ENCODE data around the gene ANKRD11.
"Not testable (repeated sequence)": the region's sequence is repeated elsewhere in the genome, so short reads cannot be mapped to it uniquely, and the experiment has no call there.

Gene ANKRD11

DNA sequence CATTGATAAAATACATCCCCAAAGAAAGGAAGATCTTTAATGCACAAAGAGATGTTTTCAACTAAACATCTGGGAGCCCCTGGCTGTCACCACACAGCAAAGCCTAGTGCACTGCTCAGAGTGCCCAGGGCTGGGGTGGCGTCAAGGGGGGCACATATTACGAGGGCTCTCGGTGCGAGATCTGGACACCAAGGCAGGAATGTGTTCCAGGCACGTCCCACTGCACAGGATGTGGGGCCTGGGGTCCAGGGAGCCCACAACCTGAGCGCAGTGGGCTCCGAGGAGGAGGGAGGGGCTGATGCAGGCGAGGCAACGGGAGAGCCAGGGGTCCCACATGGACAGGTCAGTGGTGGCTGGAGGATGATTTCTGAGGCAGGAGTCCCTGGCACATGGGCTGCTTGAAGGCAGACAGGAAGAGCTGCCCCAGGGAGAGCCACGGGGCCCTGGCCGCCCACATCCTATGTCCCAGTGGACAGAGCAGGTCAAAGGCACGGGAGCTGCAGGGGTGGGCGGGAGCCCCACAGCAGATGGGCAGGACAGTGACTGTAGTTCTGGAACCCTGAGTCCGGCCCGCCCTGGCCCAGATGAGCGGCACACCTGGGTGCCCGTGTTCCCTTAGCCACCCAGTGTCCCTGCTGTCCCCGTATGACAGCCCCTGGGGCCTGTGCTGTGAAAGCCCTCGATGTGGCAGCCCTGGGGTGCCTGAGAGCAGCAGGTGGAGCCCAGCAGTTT is 216.5 kb downstream of the ANKRD11 start:
- DNase-seq (ENCODE audit: low read depth), result no peak
- no peak overlapping the region for H3K4me3 ChIP-seq (ENCODE audit: low read depth, low read length)
- TF ChIP-seq, protein P1, sequence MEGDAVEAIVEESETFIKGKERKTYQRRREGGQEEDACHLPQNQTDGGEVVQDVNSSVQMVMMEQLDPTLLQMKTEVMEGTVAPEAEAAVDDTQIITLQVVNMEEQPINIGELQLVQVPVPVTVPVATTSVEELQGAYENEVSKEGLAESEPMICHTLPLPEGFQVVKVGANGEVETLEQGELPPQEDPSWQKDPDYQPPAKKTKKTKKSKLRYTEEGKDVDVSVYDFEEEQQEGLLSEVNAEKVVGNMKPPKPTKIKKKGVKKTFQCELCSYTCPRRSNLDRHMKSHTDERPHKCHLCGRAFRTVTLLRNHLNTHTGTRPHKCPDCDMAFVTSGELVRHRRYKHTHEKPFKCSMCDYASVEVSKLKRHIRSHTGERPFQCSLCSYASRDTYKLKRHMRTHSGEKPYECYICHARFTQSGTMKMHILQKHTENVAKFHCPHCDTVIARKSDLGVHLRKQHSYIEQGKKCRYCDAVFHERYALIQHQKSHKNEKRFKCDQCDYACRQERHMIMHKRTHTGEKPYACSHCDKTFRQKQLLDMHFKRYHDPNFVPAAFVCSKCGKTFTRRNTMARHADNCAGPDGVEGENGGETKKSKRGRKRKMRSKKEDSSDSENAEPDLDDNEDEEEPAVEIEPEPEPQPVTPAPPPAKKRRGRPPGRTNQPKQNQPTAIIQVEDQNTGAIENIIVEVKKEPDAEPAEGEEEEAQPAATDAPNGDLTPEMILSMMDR (IDR thresholded peaks at IDR 0.05; ENCODE audit: insufficient read depth, low read depth, low read length, missing control alignments), result no peak

DNA sequence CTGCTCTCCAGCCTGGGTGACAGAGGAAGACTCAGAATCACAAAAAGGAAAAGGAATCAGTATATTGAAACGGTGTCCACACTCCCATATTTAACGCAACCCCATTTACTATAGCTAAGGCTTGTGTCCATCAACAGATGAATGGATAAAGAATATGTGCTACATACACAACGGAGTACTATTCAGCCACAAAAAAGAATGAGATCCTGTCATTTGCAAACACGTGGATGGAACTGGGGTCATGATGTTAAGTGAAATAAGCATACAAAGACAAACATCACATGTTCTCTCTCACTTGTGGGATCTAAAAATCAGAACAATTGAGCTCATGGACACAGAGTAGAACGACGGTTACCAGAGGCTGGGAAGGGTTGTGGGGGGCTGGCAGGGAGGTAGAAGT is 217.7 kb downstream of the ANKRD11 start:
- no peak for DNase-seq (ENCODE audit: low read depth)
- no peak overlapping the region for H3K4me3 ChIP-seq (ENCODE audit: low read depth, low read length)
- TF ChIP-seq, protein P1 (IDR thresholded peaks at IDR 0.05; ENCODE audit: insufficient read depth, low read depth, low read length, missing control alignments), result no peak

DNA sequence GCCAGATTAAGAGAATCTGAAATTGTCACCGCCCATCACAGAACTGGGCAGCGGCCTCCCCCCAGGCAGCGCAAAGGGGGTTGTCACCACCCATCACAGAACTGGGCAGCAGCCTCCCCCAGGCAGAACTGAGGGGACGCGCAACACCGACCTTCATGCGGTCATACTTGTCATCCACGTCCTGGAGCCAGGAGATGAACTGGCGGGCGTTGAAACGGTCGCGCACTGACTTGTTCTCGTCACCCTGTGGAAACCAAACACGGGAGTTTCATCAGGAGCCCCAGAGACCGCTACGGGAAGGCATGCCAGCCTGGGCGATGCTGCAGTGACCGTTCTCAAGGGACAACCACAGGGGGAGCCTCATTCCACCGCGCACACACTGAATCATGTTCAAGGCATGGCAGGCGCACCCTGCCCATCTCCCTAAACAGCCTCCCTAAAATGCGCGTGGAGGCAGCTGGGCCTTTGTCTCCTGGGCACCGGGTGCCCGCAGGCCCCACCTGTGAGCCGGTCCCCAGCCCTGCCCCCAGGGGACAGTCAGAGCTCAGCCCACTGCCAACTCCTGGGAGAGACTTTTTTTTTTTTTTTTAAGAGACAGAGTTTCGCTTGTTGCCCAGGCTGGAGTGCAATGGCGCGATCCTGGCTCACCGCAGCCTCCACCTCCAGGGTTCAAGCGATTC is 219.6 kb downstream of the ANKRD11 start:
- TF ChIP-seq, protein P1 (IDR thresholded peaks at IDR 0.05; ENCODE audit: insufficient read depth, low read depth, low read length, missing control alignments), result no peak
- no peak for DNase-seq (ENCODE audit: low read depth)
- H3K4me3 ChIP-seq (ENCODE audit: low read depth, low read length), result no peak overlapping the region

DNA sequence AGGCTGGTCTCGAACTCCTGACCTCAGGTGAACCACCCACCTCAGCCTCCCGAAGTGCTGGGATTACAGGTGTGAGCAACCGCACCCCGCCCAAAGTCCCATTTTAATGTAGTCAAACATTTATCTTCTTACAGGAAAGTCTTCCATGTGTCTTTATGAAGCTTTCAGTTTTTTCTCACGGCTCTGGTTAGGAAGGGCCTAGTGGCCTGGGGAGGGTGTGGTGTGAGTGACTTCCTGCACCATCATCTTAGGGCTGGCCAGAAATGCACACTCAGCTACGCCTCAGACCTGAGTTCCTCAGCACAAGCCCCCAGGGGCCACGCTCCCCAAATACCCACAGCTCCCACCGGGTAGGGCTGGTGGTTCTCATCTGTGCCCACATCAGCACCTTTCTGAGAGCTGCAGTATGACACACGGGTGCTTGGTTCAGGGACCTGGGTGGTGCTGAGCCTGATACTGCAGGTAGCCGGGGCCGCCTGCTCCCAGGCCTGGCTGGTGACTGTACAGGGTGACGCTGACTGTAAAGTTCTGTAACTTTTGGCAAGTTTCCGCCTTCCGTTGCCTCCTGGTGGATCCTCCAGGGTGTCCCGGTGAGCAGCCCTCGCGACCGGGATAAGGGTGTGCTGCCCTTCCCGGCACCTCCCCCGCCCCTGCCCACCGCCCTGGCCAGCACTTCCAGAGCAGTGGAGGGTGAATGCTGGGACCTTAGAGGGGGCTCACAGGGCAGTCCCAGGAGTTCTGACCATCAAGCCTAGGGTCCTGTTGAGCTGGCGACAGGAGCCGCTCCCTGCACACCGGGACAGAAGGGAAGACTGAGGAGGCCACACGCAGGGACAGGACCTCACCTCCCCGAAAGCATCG is 220.3 kb downstream of the ANKRD11 start:
- TF ChIP-seq, protein P1 (IDR thresholded peaks at IDR 0.05; ENCODE audit: insufficient read depth, low read depth, low read length, missing control alignments), result no peak
- DNase-seq (ENCODE audit: low read depth), result no peak
- H3K4me3 ChIP-seq (ENCODE audit: low read depth, low read length), result no peak overlapping the region

DNA sequence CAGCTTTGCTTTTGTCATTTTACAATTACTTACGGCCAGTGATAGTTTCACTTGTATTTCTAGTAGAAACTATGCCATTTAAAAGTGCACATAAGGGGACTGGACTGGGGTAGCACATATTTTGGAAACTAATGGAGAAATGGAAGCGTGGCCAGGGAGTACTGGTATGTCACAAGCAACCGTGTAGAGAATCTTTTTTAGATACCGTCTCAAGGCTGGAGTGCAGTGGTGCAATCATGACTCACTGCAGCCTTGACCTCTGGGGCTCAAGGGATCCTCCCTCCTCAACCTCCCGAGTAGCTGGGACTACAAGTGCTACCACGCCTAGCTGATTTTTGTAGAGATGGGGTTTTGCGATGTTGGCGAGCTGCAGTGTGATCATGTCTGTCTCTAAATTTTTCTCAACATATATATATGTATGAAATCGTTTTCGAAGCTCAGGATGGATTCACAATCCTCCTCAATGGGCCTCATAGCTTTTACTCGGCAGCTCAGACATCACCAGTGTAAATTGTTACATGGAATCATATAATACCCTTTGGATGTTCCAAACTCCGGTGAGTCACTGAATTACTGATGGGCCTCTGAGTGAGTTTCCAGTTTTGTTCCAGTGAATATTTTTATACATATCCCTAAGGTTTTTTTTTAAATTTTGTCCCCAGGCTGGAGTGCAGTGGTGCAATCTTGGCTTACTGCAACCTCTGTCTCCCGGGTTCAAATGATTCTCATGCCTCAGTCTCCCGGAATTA is 221.2 kb downstream of the ANKRD11 start:
- no peak for DNase-seq (ENCODE audit: low read depth)
- H3K4me3 ChIP-seq (ENCODE audit: low read depth, low read length), result no peak overlapping the region
- TF ChIP-seq, protein P1 (IDR thresholded peaks at IDR 0.05; ENCODE audit: insufficient read depth, low read depth, low read length, missing control alignments), result no peak

DNA sequence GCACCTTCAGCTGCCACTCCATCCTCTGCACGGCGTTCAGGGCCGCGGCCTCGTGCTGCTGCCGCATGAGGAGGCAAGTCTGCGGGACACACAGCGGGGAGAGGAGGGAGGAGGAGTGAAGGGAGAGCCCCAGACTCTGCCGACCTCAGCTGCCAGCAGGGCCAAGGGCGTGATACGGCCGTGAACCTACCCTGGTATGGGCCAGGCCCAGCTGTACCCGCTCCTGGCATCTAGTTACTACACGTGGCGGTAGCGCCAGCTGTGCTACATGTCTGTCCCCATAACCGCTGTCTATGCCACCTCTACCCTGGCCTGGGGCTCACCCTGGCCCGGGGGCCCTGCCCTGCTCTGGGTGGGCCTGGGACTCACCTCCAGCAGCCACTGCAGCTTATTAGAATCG is 221.8 kb downstream of the ANKRD11 start:
- TF ChIP-seq, protein P1 (IDR thresholded peaks at IDR 0.05; ENCODE audit: insufficient read depth, low read depth, low read length, missing control alignments), result no peak
- DNase-seq (ENCODE audit: low read depth), result no peak

DNA sequence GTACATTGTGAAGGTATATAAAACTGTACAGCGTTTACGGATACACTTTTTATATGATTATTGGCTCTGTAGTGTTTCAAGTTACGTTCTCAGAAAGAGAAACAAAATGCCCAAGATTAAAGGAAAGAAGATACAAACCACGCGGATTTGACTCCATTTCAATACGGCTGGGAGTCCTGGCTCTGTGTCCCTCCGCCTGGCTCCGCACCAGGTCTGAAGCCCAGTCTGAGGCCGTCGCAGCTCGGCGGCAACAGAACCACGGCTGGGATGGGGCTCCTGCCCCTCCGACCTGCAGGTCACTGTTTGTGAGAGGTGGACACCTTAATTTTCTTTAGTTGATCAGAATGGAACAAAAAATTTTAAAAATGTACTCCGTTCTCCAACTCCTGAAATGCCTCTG is 222.6 kb downstream of the ANKRD11 start:
- not testable (repeated sequence) for DNase-seq (ENCODE audit: low read depth); H3K4me3 ChIP-seq (ENCODE audit: low read depth, low read length)

More for the DNA sequence above, 221.8 kb downstream of the ANKRD11 start:
- H3K4me3 ChIP-seq (ENCODE audit: low read depth, low read length), result no peak overlapping the region
